SK-N-SH (cell line): ENCODE data around the gene STK39. TPM values are rescaled to one million over a fixed set of nuclear protein-coding genes. Genes with fewer than 3 reads are reported as not detected.

Source experiments
- CTCF ChIA-PET: fragments of 300-600, 350-600 bp; formaldehyde crosslinking; extraction: SDS; loops from one replicate; lab custom pipeline; 2021; lab: Yijun Ruan, JAX
- POLR2A ChIA-PET: fragments of 350-600 bp; sonication (Branson Sonifier 250); formaldehyde crosslinking; extraction: SDS; loops from one replicate; lab custom pipeline; 2020; ENCODE audit warnings: antibody characterized with exemption, inconsistent platforms; lab: Yijun Ruan, JAX
- DNase-seq: peaks from one replicate; pipeline ENCODE4 v3.0.0; 2012
- H2AFZ ChIP-seq: fragments of 200-600 bp; sonication (generic); 2 replicates; pipeline ENCODE4 v1.8.1; 2016; ENCODE audit warnings: antibody characterized with exemption, mild to moderate bottlenecking, low read depth
- H3F3A ChIP-seq: fragments of 200-600 bp; sonication (generic); replicated peaks from 2 replicates; pipeline ENCODE3; 2016; ENCODE audit warnings: antibody characterized with exemption, mild to moderate bottlenecking; ENCODE audit not compliant: insufficient read depth
- H3K27ac ChIP-seq, 2 experiments: fragments of 200-500 bp in 1 of 2; fragments of 200-600 bp in 1 of 2; sonication (Bioruptor generic) in 1 of 2; sonication (generic), shearing (Covaris generic) in 1 of 2; 2 replicates each; pipeline versions ENCODE4 v1.5.1 to v1.6.1; 2014 to 2016; ENCODE audit warnings: low read depth in 2 of 2, inconsistent platforms in 1 of 2, low read length in 1 of 2, mild to moderate bottlenecking in 1 of 2, mixed read lengths in 1 of 2
- H3K27me3 ChIP-seq: fragments of 200-600 bp; sonication (generic), shearing (Covaris generic); 2 replicates; pipeline ENCODE4 v1.6.1; 2016; ENCODE audit warnings: mixed run types; ENCODE audit not compliant: insufficient read depth
- H3K36me3 ChIP-seq, 2 experiments: fragments of 200-500 bp in 1 of 2; fragments of 200-600 bp in 1 of 2; sonication (Bioruptor generic) in 1 of 2; sonication (generic) in 1 of 2; replicated peaks in 1 of 2; 2 replicates each; pipeline versions ENCODE3 to v1.5.1; 2014 to 2016; ENCODE audit warnings: low read length in 1 of 2, mild to moderate bottlenecking in 1 of 2; ENCODE audit not compliant: insufficient read depth in 2 of 2, control insufficient read depth in 1 of 2
- H3K4me1 ChIP-seq, 2 experiments: fragments of 200-500 bp in 1 of 2; fragments of 200-600 bp in 1 of 2; sonication (Bioruptor generic) in 1 of 2; sonication (generic), shearing (Covaris generic) in 1 of 2; 2 replicates each; pipeline versions ENCODE4 v1.5.1 to v1.6.1; 2014 to 2016; ENCODE audit warnings: low read depth in 1 of 2, low read length in 1 of 2, mixed run types in 1 of 2; ENCODE audit not compliant: insufficient read depth in 2 of 2, control insufficient read depth in 1 of 2
- H3K4me2 ChIP-seq: fragments of 200-600 bp; sonication (generic), shearing (Covaris generic); 2 replicates; pipeline ENCODE4 v1.6.1; 2017; ENCODE audit warnings: mixed run types
- H3K4me3 ChIP-seq, 2 experiments: fragments of 200-500 bp in 1 of 2; fragments of 200-600 bp in 1 of 2; sonication (Bioruptor generic) in 1 of 2; sonication (generic), shearing (Covaris generic) in 1 of 2; 2 replicates each; pipeline versions ENCODE4 v1.5.1 to v1.8.1; 2014 to 2016; ENCODE audit warnings: low read depth in 2 of 2, inconsistent platforms in 1 of 2, low read length in 1 of 2, mild to moderate bottlenecking in 1 of 2, mixed read lengths in 1 of 2, moderate library complexity in 1 of 2
- H3K79me2 ChIP-seq: fragments of 200-600 bp; sonication (generic); 2 replicates; pipeline ENCODE4 v1.8.1; 2017; ENCODE audit warnings: mild to moderate bottlenecking; ENCODE audit not compliant: insufficient read depth
- H3K9ac ChIP-seq: fragments of 200-600 bp; sonication (generic); 2 replicates; pipeline ENCODE4 v1.6.1; 2017; ENCODE audit warnings: mixed run types
- H3K9me2 ChIP-seq: fragments of 200-600 bp; sonication (generic); 2 replicates; pipeline ENCODE4 v1.6.1; 2017; ENCODE audit warnings: mixed run types
- H3K9me3 ChIP-seq: fragments of 200-600 bp; sonication (generic); 2 replicates; pipeline ENCODE4 v1.6.1; 2017; ENCODE audit warnings: mixed run types, mild to moderate bottlenecking, moderate library complexity
- H4K20me1 ChIP-seq: fragments of 200-600 bp; sonication (generic); 2 replicates; pipeline ENCODE4 v1.6.1; 2017; ENCODE audit warnings: mild to moderate bottlenecking, mixed run types; ENCODE audit not compliant: insufficient read depth
- EP300 ChIP-seq, 2 experiments: IDR thresholded peaks; 2 replicates each; pipeline versions ENCODE4 v1.4.0 to v1.6.1; 2012; ENCODE audit warnings: borderline replicate concordance in 1 of 2, low read depth in 1 of 2, low read length in 1 of 2
- EZH2phosphoT487 ChIP-seq: fragments of 200-600 bp; sonication (generic); IDR thresholded peaks from 2 replicates; pipeline ENCODE4 v1.6.1; 2017; ENCODE audit warnings: low read depth, mixed run types, mild to moderate bottlenecking, antibody characterized with exemption, moderate library complexity, borderline replicate concordance
- FOXJ3 ChIP-seq: sonication (generic); formaldehyde crosslinking; IDR thresholded peaks from 2 replicates; pipeline ENCODE4 v1.5.1; 2020; ENCODE audit warnings: mild to moderate bottlenecking, missing genetic modification reagents
- GABPA ChIP-seq: IDR thresholded peaks from 2 replicates; pipeline ENCODE4 v1.4.0; 2012; ENCODE audit warnings: low read depth, mild to moderate bottlenecking
- IRF3 ChIP-seq: fragments of 150-350 bp; IDR thresholded peaks from 2 replicates; pipeline ENCODE4 v1.6.1; 2016; ENCODE audit warnings: mild to moderate bottlenecking, low read depth, low read length
- JUND ChIP-seq: IDR thresholded peaks from 2 replicates; pipeline ENCODE4 v1.4.0; 2012
- MAX ChIP-seq: IDR thresholded peaks from 2 replicates; pipeline ENCODE4 v1.4.0; 2012; ENCODE audit warnings: low read depth
- MEF2A ChIP-seq: IDR thresholded peaks from 2 replicates; pipeline ENCODE4 v1.4.0; 2012; ENCODE audit warnings: low read depth, borderline replicate concordance
- MXI1 ChIP-seq: IDR thresholded peaks from 2 replicates; pipeline ENCODE4 v1.6.1; 2012; ENCODE audit warnings: mild to moderate bottlenecking, low read depth, low read length, improper control_type of control experiment
- NFIC ChIP-seq: IDR thresholded peaks from 2 replicates; pipeline ENCODE4 v1.4.0; 2012; ENCODE audit warnings: borderline replicate concordance
- NRF1 ChIP-seq: IDR thresholded peaks from 2 replicates; pipeline ENCODE4 v1.6.1; 2012; ENCODE audit warnings: low read depth, mild to moderate bottlenecking, low read length
- RAD21 ChIP-seq: IDR thresholded peaks from 2 replicates; pipeline ENCODE4 v1.6.1; 2012; ENCODE audit warnings: mild to moderate bottlenecking, low read length
- RCOR1 ChIP-seq: fragments of 150-350 bp; IDR thresholded peaks from 2 replicates; pipeline ENCODE4 v1.6.1; 2017; ENCODE audit warnings: antibody characterized with exemption, low read length
- RFX5 ChIP-seq: IDR thresholded peaks from 2 replicates; pipeline ENCODE4 v1.6.1; 2012; ENCODE audit warnings: mild to moderate bottlenecking, improper control_type of control experiment, low read length
- RXRA ChIP-seq: IDR thresholded peaks from 2 replicates; pipeline ENCODE4 v1.4.0; 2012; ENCODE audit warnings: low read depth, mild to moderate bottlenecking, borderline replicate concordance
- SIN3A ChIP-seq: IDR thresholded peaks from 2 replicates; pipeline ENCODE4 v1.6.1; 2012; ENCODE audit warnings: low read depth, mild to moderate bottlenecking, low read length, moderate library complexity, borderline replicate concordance
- SMC3 ChIP-seq: IDR thresholded peaks from 2 replicates; pipeline ENCODE4 v1.6.1; 2012; ENCODE audit warnings: low read depth, low read length, improper control_type of control experiment
- TCF12 ChIP-seq: IDR thresholded peaks from 2 replicates; pipeline ENCODE4 v1.4.0; 2012
- WGBS: methylation state at CpG from one replicate; pipeline ENCODE4 v1.1.6; 2017; ENCODE audit warnings: low lambda C conversion rate; 5-methylcytosine and 5-hydroxymethylcytosine counted together
- polyA plus RNA-seq, 3 experiments: library from polyadenylated mRNA; depleted of rRNA; stranded (reverse); fragments of >200 nt; gene quantifications; 2 replicates each; pipeline ENCODE4 v1.2.3, GENCODE V29; 2012
- TF ChIP-seq, protein P1 (sequence below): IDR thresholded peaks from 2 replicates; pipeline ENCODE4; 2012
- TF ChIP-seq, protein P2 (sequence below): fragments of 200-600 bp; sonication (generic); IDR thresholded peaks from 2 replicates; pipeline ENCODE4 v1.6.1; 2017; ENCODE audit warnings: antibody characterized with exemption, mild to moderate bottlenecking, moderate library complexity

Gene STK39
- polyA plus RNA-seq, 1 of the 3 experiments (the other 2 are of a cell fraction), result 9.6 TPM

- no peak for TF ChIP-seq MAX
- no peak for TF ChIP-seq RFX5
Observed at GRCh38 chr2:168255103-168255502, 7.7 kb upstream of the STK39 start (continued).

DNA sequence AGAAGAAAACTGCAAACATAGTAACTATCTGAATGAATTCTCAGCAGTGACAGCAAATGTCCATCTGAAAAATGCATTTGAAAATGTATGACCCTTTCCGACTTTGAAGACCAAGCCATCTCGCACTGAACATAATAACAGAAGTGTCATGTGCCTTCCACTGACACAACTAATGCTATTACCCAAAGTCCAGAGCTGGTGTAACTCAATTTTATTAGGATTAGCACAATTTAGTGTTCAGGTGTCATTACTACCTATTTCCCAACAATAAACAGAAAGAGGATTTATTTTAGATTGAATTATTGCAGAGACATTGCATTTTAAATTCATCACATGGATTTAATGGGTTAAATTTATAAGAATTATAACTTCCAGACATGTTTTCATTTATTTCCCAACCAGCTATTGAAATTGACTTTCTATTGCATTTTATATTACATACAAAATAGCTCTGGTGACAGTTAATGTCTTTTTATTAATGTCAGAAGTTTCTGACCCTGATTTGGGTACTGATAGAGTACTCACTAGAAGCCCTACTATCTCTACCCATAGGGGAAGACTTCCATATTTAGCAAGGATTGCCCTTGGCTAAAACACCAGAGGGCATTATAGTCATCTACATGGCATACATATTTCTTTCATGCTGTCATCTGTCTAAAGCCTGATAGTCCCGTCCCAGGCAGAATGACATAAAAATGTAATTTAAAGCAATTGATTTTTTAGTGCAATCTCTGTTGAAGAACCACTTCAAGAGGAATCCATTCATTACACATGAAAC lies 7.0 kb upstream of the STK39 start:
- POLR2A ChIA-PET, result no interaction called here
- TF ChIP-seq, protein P1, sequence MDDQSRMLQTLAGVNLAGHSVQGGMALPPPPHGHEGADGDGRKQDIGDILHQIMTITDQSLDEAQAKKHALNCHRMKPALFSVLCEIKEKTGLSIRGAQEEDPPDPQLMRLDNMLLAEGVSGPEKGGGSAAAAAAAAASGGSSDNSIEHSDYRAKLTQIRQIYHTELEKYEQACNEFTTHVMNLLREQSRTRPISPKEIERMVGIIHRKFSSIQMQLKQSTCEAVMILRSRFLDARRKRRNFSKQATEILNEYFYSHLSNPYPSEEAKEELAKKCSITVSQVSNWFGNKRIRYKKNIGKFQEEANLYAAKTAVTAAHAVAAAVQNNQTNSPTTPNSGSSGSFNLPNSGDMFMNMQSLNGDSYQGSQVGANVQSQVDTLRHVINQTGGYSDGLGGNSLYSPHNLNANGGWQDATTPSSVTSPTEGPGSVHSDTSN, result peak; percentile 26; the same call in 1 of the 2 replicates
- TF ChIP-seq SMC3 (0 out of 2 replicates have a peak, but pooled peaks have one; percentile 21), RAD21 (0 out of 2 replicates have a peak, but pooled peaks have one; percentile 2), EP300 (IDR thresholded peaks at IDR 0.05; ENCODE audit: borderline replicate concordance in 1 of 2, low read depth in 1 of 2, low read length in 1 of 2) (peak in 1 of 2 experiments; percentile 51; a peak in 2 of 4 replicates), MEF2A (no peak), SIN3A (no peak), RXRA (no peak)
- TF ChIP-seq, protein P2, sequence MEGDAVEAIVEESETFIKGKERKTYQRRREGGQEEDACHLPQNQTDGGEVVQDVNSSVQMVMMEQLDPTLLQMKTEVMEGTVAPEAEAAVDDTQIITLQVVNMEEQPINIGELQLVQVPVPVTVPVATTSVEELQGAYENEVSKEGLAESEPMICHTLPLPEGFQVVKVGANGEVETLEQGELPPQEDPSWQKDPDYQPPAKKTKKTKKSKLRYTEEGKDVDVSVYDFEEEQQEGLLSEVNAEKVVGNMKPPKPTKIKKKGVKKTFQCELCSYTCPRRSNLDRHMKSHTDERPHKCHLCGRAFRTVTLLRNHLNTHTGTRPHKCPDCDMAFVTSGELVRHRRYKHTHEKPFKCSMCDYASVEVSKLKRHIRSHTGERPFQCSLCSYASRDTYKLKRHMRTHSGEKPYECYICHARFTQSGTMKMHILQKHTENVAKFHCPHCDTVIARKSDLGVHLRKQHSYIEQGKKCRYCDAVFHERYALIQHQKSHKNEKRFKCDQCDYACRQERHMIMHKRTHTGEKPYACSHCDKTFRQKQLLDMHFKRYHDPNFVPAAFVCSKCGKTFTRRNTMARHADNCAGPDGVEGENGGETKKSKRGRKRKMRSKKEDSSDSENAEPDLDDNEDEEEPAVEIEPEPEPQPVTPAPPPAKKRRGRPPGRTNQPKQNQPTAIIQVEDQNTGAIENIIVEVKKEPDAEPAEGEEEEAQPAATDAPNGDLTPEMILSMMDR, result peak; percentile 44
- H3F3A ChIP-seq, result peaks cover 7% of the 10 kb centered on the region
- peak overlapping the region in 1 of 2 experiments; percentile 35; a peak in 1 of 4 replicates for H3K27ac ChIP-seq
- no peaks in the 10 kb centered on the region for H3K27me3 ChIP-seq
- CTCF ChIA-PET, result interaction anchor here (0.6 to 1.5 kb wide), 2 partner anchors 27 to 92 kb away, joined by 4 read pairs; no protein-coding TSS in a partner anchor
- H4K20me1 ChIP-seq, result no peaks in the 10 kb centered on the region
- 54% methylated on average over 3 of the region's 3 CpGs for whole genome bisulfite sequencing
- H2AFZ ChIP-seq, result no peak overlapping the region
- H3K4me1 ChIP-seq, result peaks cover 0 to 14% of the 10 kb centered on the region in 2 experiments; a peak in 2 of 4 replicates
- no peak overlapping the region for H3K4me2 ChIP-seq
- no peak overlapping the region for H3K4me3 ChIP-seq
- peak; percentile 23 for DNase-seq
- no peaks in the 10 kb centered on the region for H3K36me3 ChIP-seq
- no peaks in the 10 kb centered on the region for H3K9me3 ChIP-seq
- H3K9ac ChIP-seq, result no peak overlapping the region
- H3K9me2 ChIP-seq, result no peaks in the 10 kb centered on the region
- no peaks in the 10 kb centered on the region for H3K79me2 ChIP-seq

DNA sequence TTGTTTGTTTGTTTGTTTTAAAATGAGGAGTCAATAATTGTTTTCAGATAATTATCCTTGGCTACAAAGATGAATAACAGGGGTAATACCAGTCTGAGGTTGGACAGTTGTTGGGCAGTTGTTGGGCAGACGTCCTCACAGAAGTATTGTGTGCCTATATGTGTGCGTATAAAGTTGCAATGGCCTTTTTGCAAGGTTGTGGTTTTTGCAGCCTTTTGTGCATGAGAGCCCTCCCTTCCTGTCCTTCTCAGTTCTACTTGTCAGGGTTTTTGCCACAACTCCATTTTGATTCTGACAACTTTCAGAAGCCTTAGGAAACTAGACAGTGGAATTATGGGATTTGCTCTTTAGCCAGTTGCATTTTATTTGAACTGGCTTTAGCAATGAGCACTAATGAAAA lies 6.0 kb upstream of the STK39 start:
- H3K27me3 ChIP-seq, result no peaks in the 10 kb centered on the region
- CTCF ChIA-PET, result interaction anchor here (0.7 to 1.5 kb wide), 2 partner anchors 93 to 134 kb away, joined by 3 to 4 read pairs; no protein-coding TSS in a partner anchor
- no peaks in the 10 kb centered on the region for H3K79me2 ChIP-seq
- DNase-seq, result no peak
- no peaks in the 10 kb centered on the region for H3K9me2 ChIP-seq
- POLR2A ChIA-PET, result no interaction called here
- peaks cover 0 to 14% of the 10 kb centered on the region in 2 experiments; a peak in 2 of 4 replicates for H3K4me1 ChIP-seq
- no peak overlapping the region for H3K9ac ChIP-seq
- no peak overlapping the region for H2AFZ ChIP-seq
- H4K20me1 ChIP-seq, result no peaks in the 10 kb centered on the region
- H3K36me3 ChIP-seq, result no peaks in the 10 kb centered on the region
- no peak overlapping the region for H3K27ac ChIP-seq
- no peak overlapping the region for H3K4me2 ChIP-seq
- H3K4me3 ChIP-seq, result no peak overlapping the region
- H3F3A ChIP-seq, result peaks cover 7% of the 10 kb centered on the region
- no peaks in the 10 kb centered on the region for H3K9me3 ChIP-seq
- WGBS, result 93% methylated on average over 2 of the region's 2 CpGs
- TF ChIP-seq NFIC, result no peak
- TF ChIP-seq IRF3, result no peak
- no peak for TF ChIP-seq EZH2phosphoT487
- TF ChIP-seq JUND, result no peak
- TF ChIP-seq FOXJ3 (CRISPR knock-in tag), result no peak
- TF ChIP-seq SMC3, result no peak
- TF ChIP-seq, protein P1, result no peak
- no peak for TF ChIP-seq MXI1
- no peak for TF ChIP-seq NRF1
- no peak for TF ChIP-seq RFX5
- TF ChIP-seq RCOR1, result no peak
- TF ChIP-seq SIN3A, result no peak
- no peak for TF ChIP-seq GABPA
- no peak for TF ChIP-seq TCF12
